Keratinocyte (primary cell): ENCODE data around the gene DDX6.

ENCODE experiments used
- CTCF ChIP-seq, 3 experiments: IDR thresholded peaks in 1 of 3; conservative IDR thresholded peaks in 1 of 3; optimal IDR thresholded peaks in 1 of 3; 2 replicates in 2 of 3; 3 replicates in 1 of 3; pipeline versions ENCODE3 to v1.5.1; 2011; ENCODE audit warnings: low read length in 3 of 3, mild to moderate bottlenecking in 3 of 3, moderate library complexity in 2 of 3, control low read depth in 1 of 3, inconsistent platforms in 1 of 3; ENCODE audit not compliant: insufficient read depth in 2 of 3; ENCODE audit errors: extremely low read depth in 1 of 3
- EZH2 ChIP-seq: IDR thresholded peaks from one replicate; pipeline ENCODE4 v1.6.1; 2012; ENCODE audit warnings: inconsistent platforms, mild to moderate bottlenecking, low read length, moderate library complexity

- no peak for TF ChIP-seq CTCF (optimal IDR thresholded peaks at IDR 0.05 in 1 of 3, IDR thresholded peaks at IDR 0.05 in 1 of 3, conservative IDR thresholded peaks at IDR 0.05 in 1 of 3; ENCODE audit: extremely low read depth in 1 of 3, insufficient read depth in 2 of 3, low read length in 3 of 3)
- TF ChIP-seq EZH2 = no peak
Observed at GRCh38 chr11:118785362-118785761, 5.6 kb downstream of the DDX6 start.
